Type B pancreatic cell (in vitro differentiated cells): ENCODE results near the gene ITPRID1. TPM values are rescaled to one million over a fixed set of nuclear protein-coding genes. Genes with fewer than 3 reads are reported as not detected.

ENCODE experiments used
- DNase-seq: peaks from one replicate; pipeline ENCODE4 v3.0.0; 2021; ENCODE audit warnings: mixed read lengths; ENCODE audit not compliant: unreplicated experiment; ENCODE audit errors: extremely low spot score
- H3K27ac Mint-ChIP-seq: 2 replicates; pipeline ENCODE4 v1.8.0; 2021; ENCODE audit warnings: mild to moderate bottlenecking, mixed read lengths
- H3K27me3 Mint-ChIP-seq: 2 replicates; pipeline ENCODE4 v1.8.0; 2021; ENCODE audit warnings: mixed read lengths
- H3K36me3 Mint-ChIP-seq: 2 replicates; pipeline ENCODE4 v1.8.0; 2021; ENCODE audit warnings: mixed read lengths
- H3K4me1 Mint-ChIP-seq: one replicate; pipeline ENCODE4 v1.8.0; 2021; ENCODE audit warnings: mixed read lengths; ENCODE audit not compliant: unreplicated experiment
- H3K4me3 Mint-ChIP-seq: 2 replicates; pipeline ENCODE4 v1.8.0; 2021; ENCODE audit warnings: mild to moderate bottlenecking, mixed read lengths
- H3K9me3 Mint-ChIP-seq: 2 replicates; pipeline ENCODE4 v1.8.0; 2021; ENCODE audit warnings: mixed read lengths
- CTCF ChIP-seq: fragments of 200-600 bp; sonication (generic); conservative IDR thresholded peaks from 2 replicates; pipeline ENCODE4 v1.5.0; 2021; ENCODE audit warnings: antibody characterized with exemption, mild to moderate bottlenecking
- total RNA-seq: library from RNA; stranded (reverse); gene quantifications from 2 replicates; pipeline ENCODE4 v1.2.1, GENCODE V29; 2021; ENCODE audit warnings: low replicate concordance

Gene ITPRID1
- total RNA-seq, 1 donor from 2014 or later, result 0.14 TPM

DNA sequence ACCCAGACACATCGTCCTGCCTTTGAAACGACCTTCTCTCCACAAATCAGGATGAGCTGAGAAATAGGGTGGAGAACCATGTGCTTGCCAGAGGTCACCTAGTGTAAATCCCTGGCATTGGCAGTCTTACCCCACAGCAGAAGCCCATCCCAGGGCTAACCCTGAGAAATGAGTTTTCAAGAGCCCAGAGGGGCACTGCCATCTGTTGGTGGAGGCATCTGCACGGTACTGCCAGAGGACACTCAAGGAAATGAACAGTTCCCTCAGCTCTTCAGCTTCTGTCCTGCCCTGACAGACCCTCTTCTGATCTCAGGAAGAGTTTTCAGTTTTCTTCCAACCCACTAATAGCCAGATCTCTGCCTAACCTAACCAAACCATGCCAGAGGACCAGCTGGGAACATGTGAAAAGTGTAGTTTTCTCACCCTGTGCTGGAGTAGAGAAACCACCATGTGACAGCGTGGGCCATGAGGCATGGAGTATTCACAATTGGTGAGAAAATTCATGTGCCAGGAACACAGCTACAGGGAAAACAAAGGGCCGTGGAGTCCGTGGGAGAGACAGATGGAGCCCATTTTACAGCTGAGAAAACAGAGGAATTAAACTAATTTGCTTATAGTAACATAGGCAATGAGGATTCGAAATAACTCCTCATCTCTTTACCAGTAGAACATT, 37.7 kb upstream of the ITPRID1 start:
- H3K27ac Mint-ChIP-seq, result no peak overlapping the region
- H3K4me1 Mint-ChIP-seq, result peaks cover 12% of the 10 kb centered on the region
- no peak overlapping the region for H3K4me3 Mint-ChIP-seq

GRCh38 chr7:31476941-31477677, 36.8 kb upstream of the ITPRID1 start:
- Mint-ChIP-seq H3K4me3 (no peak overlapping the region), H3K27ac (no peak overlapping the region), H3K27me3 (peaks cover 5% of the 10 kb centered on the region), H3K36me3 (no peaks in the 10 kb centered on the region), H3K4me1 (peaks cover 12% of the 10 kb centered on the region), H3K9me3 (no peaks in the 10 kb centered on the region)
- no peak for DNase-seq
- no peak for TF ChIP-seq CTCF

More for the DNA sequence above, 37.7 kb upstream of the ITPRID1 start:
- no peak for TF ChIP-seq CTCF
- H3K27me3 Mint-ChIP-seq, result peaks cover 14% of the 10 kb centered on the region
- no peaks in the 10 kb centered on the region for H3K9me3 Mint-ChIP-seq
- H3K36me3 Mint-ChIP-seq, result no peaks in the 10 kb centered on the region
- no peak for DNase-seq

GRCh38 chr7:31478018-31478417, 35.9 kb upstream of the ITPRID1 start:
- Mint-ChIP-seq H3K4me3 (no peak overlapping the region), H3K9me3 (no peaks in the 10 kb centered on the region), H3K36me3 (no peaks in the 10 kb centered on the region), H3K27me3 (peaks cover 8% of the 10 kb centered on the region), H3K4me1 (peaks cover 12% of the 10 kb centered on the region), H3K27ac (no peak overlapping the region)
- no peak for DNase-seq
- TF ChIP-seq CTCF, result no peak

DNA sequence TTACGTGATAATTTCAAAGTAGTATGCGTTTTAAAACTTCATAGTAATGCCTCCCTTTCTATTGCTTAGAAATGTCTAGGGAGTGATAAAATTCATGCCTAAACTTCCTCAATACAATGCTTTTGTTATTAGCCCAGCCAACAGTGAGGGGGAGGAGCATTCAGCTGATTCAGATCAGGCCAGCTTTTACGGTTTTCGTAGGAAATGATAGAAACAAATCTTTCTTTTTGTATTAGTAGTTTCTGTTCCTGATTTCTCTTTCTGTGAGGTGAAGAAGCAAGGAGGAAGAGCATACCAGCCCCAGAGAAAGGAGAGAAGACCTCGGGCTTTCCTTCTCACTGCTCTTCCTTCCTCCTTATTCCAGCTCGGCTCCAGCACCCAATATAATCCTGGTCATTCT, 35.2 kb upstream of the ITPRID1 start:
- Mint-ChIP-seq H3K9me3 (no peaks in the 10 kb centered on the region), H3K27ac (no peak overlapping the region), H3K27me3 (peaks cover 8% of the 10 kb centered on the region), H3K36me3 (no peaks in the 10 kb centered on the region), H3K4me3 (no peak overlapping the region), H3K4me1 (peaks cover 12% of the 10 kb centered on the region)
- DNase-seq, result no peak
- no peak for TF ChIP-seq CTCF

DNA sequence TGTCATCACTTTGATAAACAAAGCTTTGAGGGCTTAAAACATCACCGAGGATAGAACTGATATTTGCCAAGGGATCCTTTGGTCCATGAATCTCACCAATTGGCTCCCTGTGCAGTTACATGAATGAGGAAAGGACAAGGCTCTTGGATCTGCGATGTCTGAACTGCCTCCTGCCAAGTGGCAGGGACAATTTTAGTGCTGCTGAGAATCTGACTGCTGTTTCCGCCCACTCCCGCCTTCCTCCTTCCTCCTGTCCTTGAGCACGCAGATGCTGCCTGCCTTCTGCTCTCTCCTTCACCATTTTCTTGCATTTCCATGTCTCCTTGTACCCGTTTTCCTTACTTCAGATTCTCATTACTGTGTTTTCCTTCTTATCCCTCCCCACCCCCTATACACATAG, 26.8 kb upstream of the ITPRID1 start:
- Mint-ChIP-seq H3K4me3 (no peak overlapping the region), H3K36me3 (no peaks in the 10 kb centered on the region), H3K27me3 (peaks cover 4% of the 10 kb centered on the region), H3K4me1 (no peaks in the 10 kb centered on the region), H3K27ac (no peak overlapping the region), H3K9me3 (no peaks in the 10 kb centered on the region)
- no peak for DNase-seq
- no peak for TF ChIP-seq CTCF
